ENCODE data around the gene SMKR1. TPM values are rescaled to one million over a fixed set of nuclear protein-coding genes. Genes with fewer than 3 reads are reported as not detected.

Gene SMKR1
- total RNA-seq, 1 donor from 2014 or later, result 2.8 TPM

GRCh38 chr7:129514683-129515082, 12.4 kb downstream of the SMKR1 start:
- TF ChIP-seq CTCF (IDR thresholded peaks at IDR 0.05; ENCODE audit: unreplicated experiment), result no peak
- no peak overlapping the region for H3K27ac Mint-ChIP-seq
- H3K9me3 Mint-ChIP-seq, result no peaks in the 10 kb centered on the region
- DNase-seq (ENCODE audit: low spot score in 2 of 2, unreplicated experiment in 2 of 2), result no peak
- H3K36me3 Mint-ChIP-seq, result no peaks in the 10 kb centered on the region
- H3K27me3 Mint-ChIP-seq (ENCODE audit: low read depth), result peaks cover 21% of the 10 kb centered on the region
- H3K4me1 Mint-ChIP-seq, result no peaks in the 10 kb centered on the region
- H3K4me3 Mint-ChIP-seq, result no peak overlapping the region

GRCh38 chr7:129515381-129515780, 13.1 kb downstream of the SMKR1 start:
- H3K4me3 Mint-ChIP-seq, result no peak overlapping the region
- no peak overlapping the region for H3K27ac Mint-ChIP-seq
- no peak for DNase-seq (ENCODE audit: low spot score in 2 of 2, unreplicated experiment in 2 of 2)
- peaks cover 26% of the 10 kb centered on the region for H3K27me3 Mint-ChIP-seq (ENCODE audit: low read depth)
- H3K36me3 Mint-ChIP-seq, result no peaks in the 10 kb centered on the region
- H3K9me3 Mint-ChIP-seq, result no peaks in the 10 kb centered on the region
- no peaks in the 10 kb centered on the region for H3K4me1 Mint-ChIP-seq
- no peak for TF ChIP-seq CTCF (IDR thresholded peaks at IDR 0.05; ENCODE audit: unreplicated experiment)

- Mint-ChIP-seq H3K9me3 (no peaks in the 10 kb centered on the region), H3K27me3 (ENCODE audit: low read depth) (peaks cover 44% of the 10 kb centered on the region), H3K4me3 (no peak overlapping the region), H3K4me1 (no peaks in the 10 kb centered on the region), H3K27ac (no peak overlapping the region), H3K36me3 (no peaks in the 10 kb centered on the region)
- DNase-seq (ENCODE audit: low spot score in 2 of 2, unreplicated experiment in 2 of 2), result no peak
- TF ChIP-seq CTCF (IDR thresholded peaks at IDR 0.05; ENCODE audit: unreplicated experiment), result no peak
Observed at GRCh38 chr7:129517931-129518330, 15.6 kb downstream of the SMKR1 start.

GRCh38 chr7:129519464-129519863, 17.1 kb downstream of the SMKR1 start:
- Mint-ChIP-seq H3K27me3 (ENCODE audit: low read depth) (peaks cover 44% of the 10 kb centered on the region), H3K36me3 (no peaks in the 10 kb centered on the region), H3K4me3 (no peak overlapping the region), H3K27ac (no peak overlapping the region), H3K4me1 (no peaks in the 10 kb centered on the region), H3K9me3 (no peaks in the 10 kb centered on the region)
- TF ChIP-seq CTCF (IDR thresholded peaks at IDR 0.05; ENCODE audit: unreplicated experiment), result no peak
- DNase-seq (ENCODE audit: low spot score in 2 of 2, unreplicated experiment in 2 of 2), result no peak

- peak in 1 of 2 experiments; percentile 46 for DNase-seq (ENCODE audit: low spot score in 2 of 2, unreplicated experiment in 2 of 2)
- no peaks in the 10 kb centered on the region for H3K4me1 Mint-ChIP-seq
- no peaks in the 10 kb centered on the region for H3K9me3 Mint-ChIP-seq
- peaks cover 55% of the 10 kb centered on the region for H3K27me3 Mint-ChIP-seq (ENCODE audit: low read depth)
- no peak overlapping the region for H3K27ac Mint-ChIP-seq
- H3K36me3 Mint-ChIP-seq, result no peaks in the 10 kb centered on the region
- no peak overlapping the region for H3K4me3 Mint-ChIP-seq
- no peak for TF ChIP-seq CTCF (IDR thresholded peaks at IDR 0.05; ENCODE audit: unreplicated experiment)
Observed at GRCh38 chr7:129522088-129522970, 20.0 kb downstream of the SMKR1 start.

Measured in mesothelial cell of epicardium (in vitro differentiated cells).